T1000 (cell line): ENCODE measurements around the gene PLCG2.

ENCODE experiments used
- DNase-seq: peaks from one replicate; lab custom pipeline; 2025; ENCODE audit warnings: mixed read lengths; lab: John Stamatoyannopoulos, UW

The PLCG2 gene

DNA sequence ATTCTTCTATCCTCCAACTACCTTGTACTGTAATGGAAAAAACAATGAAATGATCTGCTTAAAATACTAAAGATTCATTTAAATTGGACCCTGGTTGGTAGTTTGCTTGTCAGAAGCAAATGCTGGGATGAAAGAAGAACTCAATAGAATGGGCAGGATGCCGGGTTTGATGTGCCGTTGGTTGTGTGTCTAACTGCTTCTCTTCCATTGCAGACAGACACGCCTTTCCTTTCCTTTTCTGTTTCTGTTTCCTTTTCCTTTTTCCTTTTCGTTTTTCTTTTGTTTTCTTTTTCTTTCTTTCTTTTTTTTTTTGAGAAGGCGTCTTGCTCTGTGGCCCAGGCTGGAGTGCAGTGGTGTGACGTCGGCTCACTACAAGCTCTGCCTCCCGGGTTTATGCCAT is 64.6 kb downstream of the PLCG2 start:
- no peak for DNase-seq

DNA sequence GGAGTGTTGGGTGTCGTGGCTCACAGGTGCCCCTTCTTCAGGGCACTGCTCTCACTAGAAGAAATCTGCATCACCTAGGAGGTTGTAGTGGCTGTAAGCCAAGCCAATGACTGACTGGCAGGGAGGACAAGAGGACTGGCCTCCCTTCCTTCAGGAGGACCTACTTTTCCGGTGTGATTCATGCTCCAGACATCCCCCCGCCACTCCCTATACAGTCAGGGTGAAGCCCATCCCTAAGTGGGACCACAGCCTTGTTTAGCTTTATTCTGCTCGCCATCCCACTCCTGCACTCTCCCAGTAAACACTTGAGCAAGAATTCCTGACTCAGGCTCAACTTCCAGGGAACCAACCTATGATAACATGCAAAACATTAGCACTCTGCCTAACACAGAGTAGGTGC is 67.0 kb downstream of the PLCG2 start:
- DNase-seq, result no peak

GRCh38 chr16:81848306-81848853 is 69.3 kb downstream of the PLCG2 start:
- DNase-seq, result no peak

GRCh38 chr16:81850197-81850944 is 71.3 kb downstream of the PLCG2 start:
- DNase-seq, result no peak

- DNase-seq, result no peak
Observed at GRCh38 chr16:81852347-81852746, 73.3 kb downstream of the PLCG2 start.

DNA sequence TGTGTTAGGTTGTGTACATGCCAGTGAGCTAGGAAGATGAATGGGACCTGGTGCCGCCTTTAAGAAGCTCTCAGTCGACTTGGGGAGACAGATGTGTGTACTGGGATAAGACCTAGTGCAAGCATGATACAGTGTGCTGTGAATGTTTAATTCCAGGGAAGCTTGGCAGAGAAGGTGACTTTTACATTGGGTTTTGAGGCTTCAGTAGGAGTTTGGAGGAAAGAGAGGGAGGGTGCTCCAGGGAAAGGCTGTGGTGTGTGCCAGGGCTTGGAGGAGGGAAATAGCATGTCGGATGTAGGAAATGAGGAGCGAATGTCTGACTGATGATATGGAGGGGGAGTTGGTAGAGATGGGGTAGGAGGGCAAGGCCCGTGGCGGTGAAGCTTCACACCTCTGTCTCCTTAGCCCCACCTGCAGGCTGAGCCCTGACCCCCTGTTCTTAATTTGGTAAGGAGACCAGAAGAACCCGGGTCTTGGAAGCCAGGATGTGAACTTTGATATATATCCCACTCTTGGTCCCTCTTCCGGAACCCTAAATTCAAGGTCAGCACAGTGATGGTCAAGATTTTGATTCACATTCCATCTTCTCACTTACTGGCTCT is 76.6 kb downstream of the PLCG2 start:
- DNase-seq, result no peak

DNA sequence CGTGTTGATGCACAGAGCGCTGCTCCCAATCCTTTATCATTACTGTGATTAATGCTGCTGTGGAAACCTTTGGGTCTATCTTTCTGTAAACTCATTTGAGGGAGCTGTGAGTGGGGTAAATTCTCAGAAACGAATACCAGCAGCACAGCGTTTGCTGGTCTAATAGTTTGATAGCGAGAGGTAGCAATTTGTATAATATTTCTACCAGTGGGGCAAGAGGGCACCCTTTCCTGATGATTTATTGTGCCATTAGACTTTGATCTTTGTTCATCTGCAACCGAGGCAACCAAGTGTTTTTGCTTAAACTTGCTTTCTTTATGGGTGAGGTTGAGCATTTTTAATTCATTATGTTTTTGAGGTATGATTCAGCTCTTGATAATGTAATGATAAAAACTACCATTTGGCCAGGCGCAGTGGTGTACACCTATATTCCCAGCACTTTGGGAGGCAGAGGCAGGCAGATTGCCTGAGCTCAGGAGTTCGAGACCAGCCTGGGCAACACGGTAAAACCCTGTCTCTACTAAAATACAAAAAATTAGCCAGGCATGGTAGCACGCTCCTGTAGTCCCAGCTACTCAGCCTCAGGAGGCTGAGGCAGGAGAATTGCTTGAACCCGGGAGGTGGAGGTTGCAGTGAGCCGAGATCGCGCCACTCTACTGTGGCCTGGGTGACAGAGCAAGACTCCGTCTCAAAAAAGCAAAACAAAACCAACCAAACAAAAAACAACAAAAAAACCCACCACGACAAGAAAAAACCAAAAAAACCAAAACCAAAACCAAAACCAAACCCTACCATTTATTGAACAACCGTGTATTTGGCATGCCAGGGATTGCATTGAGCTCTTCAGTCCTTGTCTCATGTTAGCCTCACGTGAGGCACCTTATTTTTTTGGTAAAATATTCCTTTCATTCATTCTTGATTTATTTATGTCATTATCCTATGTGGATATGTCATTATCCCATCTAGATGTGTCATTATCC is 81.5 kb downstream of the PLCG2 start:
- DNase-seq, result no peak

DNA sequence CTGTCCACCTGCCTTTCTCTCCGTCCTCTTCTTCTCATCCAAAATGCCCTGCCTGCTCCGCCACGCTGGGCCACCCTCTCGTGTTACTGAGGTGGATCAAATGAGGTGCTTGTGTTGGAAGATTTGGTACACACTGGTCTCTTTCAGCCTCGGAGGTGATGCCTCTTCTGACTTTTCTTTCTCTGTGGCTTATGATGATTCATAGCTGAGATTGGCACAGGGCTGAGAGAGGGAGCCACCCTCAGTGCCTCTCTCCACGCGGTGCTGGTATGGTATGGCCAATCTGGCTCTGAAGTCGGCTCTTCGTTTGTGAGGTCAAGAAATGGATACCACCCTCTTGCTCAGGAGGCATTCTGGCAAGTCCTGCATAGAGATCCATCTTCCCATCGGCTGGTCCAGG is 82.4 kb downstream of the PLCG2 start:
- DNase-seq, result no peak

DNA sequence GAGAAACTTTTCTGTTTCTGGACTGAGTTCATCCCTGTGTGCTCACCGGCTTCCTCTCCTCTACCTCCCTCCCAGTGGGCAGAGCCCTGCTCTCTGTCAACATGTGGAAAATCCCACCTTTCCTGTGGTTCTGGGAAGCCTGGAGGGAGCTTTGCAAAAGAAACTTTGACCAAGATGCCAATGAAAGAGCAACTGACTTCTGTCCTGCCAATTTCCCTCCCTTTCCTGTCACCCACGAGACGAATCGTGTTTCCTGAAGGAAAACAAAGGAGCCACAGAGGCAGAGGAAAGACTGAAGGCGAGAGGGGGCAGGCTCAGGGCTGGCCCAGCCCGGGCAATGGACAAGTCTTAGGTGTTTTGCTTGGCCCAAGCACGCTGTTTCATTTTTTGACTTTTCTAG is 82.8 kb downstream of the PLCG2 start:
- DNase-seq, result no peak

- no peak for DNase-seq
Observed at GRCh38 chr16:81863630-81864352, 84.7 kb downstream of the PLCG2 start.

DNA sequence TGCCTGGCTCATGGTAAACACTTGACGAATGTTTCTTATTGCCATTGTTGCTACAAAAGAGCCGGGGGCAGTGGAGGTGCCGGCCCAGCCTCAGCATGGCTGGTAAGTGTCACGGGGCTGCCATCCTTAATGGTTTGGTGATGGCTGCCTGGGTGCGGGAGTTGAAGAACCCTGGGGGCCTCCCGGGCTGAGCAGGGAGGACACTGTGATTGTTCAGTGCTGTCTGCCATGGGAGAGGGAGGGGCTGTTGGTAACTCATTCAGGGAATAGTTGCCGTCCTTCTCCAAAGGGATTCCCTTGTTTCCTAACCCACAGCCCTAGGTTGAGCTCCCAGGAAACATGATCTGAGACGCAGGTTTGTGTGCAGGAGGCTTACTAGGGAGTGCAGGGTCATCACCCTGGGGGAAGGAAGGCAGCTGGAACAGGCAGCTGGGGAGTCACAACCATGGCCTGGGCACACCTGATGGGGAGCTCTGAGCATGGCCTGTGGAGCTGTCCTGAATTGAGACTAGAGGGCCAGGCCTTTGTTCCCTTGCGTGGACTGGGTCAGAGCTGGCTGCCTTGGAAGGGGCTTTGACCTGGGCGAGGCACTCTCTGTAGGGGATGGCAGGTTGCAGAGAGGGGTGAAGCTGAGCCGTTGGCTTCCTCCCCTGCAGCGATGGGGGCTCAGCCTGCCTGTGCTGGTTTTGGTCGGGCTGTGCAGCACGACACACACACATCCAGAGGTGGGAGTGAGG is 85.7 kb downstream of the PLCG2 start:
- no peak for DNase-seq

DNA sequence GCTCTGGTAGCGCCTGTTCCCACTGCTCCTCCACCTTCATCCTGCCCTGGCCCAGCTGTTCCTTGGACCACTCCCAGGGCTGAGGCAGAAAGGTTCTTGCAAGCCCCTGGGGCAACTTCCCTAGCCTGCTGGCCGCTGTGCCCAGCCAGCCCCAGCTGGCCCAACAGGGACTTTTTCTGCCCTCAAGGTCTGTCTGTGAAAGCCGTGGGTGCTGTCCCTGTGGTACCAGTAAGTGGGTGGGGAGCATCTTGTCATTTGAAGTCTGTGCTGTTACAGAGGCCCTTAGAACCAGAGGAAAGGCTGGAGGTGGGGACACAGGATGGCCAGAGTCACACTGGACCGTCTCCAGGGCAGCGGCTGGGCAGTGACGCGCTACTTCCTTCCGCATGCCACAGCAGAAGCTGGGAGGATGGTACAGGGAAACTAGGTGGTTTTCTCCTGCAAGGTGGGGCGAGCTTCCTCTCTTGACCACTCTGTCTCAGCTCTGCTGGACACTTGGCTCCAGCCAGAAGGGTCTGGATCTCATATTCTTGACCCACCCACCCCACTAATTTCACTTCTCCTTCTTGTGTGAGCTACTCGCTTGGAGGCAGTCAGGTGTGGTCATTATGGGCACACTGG is 87.8 kb downstream of the PLCG2 start:
- no peak for DNase-seq

DNA sequence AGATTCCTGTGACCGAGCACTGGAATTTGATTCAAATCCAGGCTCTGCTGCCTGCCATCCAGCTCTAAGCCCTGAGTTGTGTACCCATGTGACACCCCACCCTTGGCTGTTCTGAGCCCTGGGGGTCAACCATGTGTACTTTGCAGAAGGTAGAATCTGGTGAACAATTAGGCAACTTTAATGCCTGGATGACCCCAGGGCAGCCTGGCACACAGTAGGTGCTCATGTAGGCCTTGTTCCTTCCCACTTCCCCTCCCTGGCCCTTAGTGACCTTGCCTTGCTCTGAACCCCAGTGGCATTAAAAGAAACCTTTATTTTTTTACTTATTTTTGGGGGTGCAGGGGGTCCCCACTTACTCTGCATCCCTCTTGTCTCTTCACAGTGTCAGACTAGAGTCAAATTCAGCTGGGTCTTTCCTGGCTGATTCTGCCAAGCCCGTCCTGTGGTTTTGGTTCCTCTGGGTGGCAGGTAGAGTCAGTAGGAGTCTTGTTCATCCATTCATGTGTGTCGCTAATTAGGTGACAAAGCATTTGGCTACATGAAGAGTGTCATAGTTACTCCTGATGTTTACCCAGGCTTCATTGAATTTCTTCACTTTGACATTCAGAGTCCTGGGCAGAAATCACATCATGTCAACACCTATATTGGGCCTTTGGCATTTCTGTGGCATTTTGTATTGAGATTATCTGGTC is 89.1 kb downstream of the PLCG2 start:
- DNase-seq, result no peak

DNA sequence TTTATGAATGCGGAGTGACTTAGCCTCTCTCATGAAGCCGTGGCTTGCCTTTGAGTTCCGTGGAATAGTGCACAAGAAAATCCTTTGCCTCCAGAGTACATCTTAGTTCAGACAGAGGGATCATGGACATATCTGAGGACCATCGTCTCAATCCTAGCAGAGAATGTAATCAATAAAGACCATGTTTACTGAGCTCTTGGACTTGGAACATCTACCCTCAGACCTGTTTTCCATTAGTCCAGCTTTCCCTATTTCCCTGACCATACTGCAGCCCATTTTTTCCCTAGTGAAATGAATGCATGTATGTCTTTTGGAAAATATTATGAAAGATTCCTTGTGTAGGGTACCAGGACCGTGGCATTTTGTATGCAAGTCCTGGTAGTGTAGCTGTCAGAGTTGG is 90.2 kb downstream of the PLCG2 start:
- DNase-seq, result no peak

GRCh38 chr16:81873206-81873605 is 94.1 kb downstream of the PLCG2 start:
- no peak for DNase-seq

DNA sequence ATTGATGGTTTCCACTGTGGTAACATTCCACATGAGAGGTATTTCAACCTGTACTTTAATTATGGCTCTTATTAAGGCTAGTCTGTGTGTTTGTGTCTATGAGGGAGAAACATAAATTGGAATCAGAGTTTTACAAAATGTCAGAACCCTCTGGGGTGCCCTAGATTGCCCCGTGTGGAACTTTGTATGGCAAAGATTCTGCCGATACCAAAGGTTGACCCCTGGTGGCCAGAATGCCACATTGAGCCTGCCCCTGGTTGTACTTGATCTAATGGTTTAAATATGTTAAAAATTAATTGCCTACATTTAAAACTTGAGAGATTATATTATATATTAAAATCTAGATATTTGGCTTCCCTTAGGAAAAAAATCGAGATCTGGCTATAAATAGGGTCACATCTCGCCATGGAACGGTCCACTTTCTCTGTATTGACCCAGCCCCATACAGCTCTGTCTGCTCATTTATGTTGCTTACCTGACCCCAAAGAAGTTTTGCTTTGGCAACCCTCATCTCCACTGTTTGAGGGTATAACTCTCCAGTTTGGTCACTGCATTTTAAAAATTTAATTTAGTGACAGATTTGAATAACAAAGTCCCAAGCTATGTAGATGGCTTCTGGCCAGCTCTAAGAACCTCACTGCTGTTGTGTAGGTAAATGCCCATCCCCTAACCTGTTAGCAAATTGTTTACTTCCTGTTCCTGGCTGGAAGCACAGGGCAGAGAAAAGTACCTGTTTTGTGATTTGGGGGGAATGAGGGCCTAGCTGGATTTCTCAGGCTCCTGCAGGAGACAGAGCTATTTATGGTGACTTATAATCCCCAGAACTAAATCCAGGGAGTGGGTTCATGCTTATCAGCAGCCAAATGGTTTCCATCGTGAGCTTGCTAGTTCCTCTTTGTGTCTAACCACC is 95.0 kb downstream of the PLCG2 start:
- DNase-seq, result no peak

DNA sequence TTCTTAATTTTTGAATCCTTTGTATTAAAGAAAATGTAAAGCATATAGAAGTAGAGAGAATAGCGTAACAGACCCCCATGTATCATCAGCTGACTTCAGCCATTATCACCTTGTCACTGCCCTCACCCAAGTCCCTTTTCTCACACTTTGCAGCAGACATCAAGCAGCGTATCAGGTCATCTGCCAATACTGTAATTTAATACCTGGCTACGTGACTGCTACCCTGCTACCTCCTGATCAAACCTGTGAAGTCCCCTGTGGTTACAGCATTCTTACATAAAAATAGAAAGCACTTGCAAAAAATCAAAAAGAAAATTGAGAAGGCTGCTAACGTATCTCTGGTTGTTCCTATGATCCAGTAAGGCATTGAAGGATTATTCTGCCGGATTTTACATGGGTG is 96.4 kb downstream of the PLCG2 start:
- DNase-seq, result no peak

DNA sequence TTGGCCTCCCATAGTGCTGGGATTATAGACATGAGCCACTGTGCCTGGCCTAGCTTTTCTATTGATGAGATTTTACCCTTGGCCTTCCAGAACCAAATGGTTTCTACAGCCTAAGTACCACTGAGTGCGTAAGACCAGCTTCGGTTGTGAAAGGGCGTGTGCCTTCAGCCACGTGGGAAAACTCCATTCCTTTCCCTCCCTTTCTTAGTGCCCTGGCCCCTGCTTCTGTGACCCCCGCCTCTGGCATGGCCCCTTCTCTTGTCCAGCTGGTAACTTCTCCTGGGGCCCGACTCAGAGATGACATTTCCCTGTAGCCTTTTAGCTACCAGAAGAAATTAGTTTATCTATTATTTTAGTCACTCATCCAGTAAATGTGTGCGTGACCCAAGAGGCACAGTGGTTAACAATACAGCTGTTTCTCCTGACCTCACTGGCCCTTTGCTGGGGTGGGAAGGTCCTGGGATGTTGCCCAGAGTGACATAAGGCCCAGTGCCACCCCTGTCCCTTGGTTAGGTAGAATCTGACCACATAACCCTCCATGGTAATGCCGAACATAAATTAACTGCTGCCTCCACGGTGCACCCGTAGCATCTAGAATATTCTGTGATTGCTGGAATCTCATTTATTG is 97.3 kb downstream of the PLCG2 start:
- no peak for DNase-seq
